Mammary epithelial cell (primary cell): ENCODE measurements around the gene CD300LG.

ENCODE experiments used
- CTCF ChIP-seq, 2 donors: IDR thresholded peaks in 1 of 2; conservative IDR thresholded peaks in 1 of 2; 2 replicates each; pipeline ENCODE4 v1.5.1; 2011 to 2012; ENCODE audit warnings: inconsistent platforms in 2 of 2, low read length in 2 of 2, mild to moderate bottlenecking in 2 of 2, control low read depth in 1 of 2, low read depth in 1 of 2; ENCODE audit not compliant: insufficient read depth in 1 of 2; ENCODE audit errors: extremely low read depth in 1 of 2
- EZH2 ChIP-seq: IDR thresholded peaks from 2 replicates; pipeline ENCODE4 v1.6.1; 2012; ENCODE audit warnings: low read length, inconsistent platforms, borderline replicate concordance

GRCh38 chr17:43912635-43913304 is 65.8 kb downstream of the CD300LG start:
- no peak for TF ChIP-seq CTCF (conservative IDR thresholded peaks at IDR 0.05 in 1 of 2, IDR thresholded peaks at IDR 0.05 in 1 of 2; ENCODE audit: extremely low read depth in 1 of 2, insufficient read depth in 1 of 2, low read depth in 1 of 2, low read length in 2 of 2)
- TF ChIP-seq EZH2: no peak
